Activated CD4-positive, alpha-beta T cell treated with anti-CD3 and anti-CD28 coated beads for 36 hours (primary cell): Measurements from ENCODE around the gene ASTE1. TPM values are rescaled to one million over a fixed set of nuclear protein-coding genes. Genes with fewer than 3 reads are reported as not detected.

Experiments
- ATAC-seq: fragments of 200-7000 bp; cut with Tn5 transposase; one replicate; pipeline ENCODE4 v1.10.0; 2021; ENCODE audit warnings: mild to moderate bottlenecking, moderate library complexity
- CTCF ChIA-PET: fragments of 350-600 bp; sonication (Branson Sonifier 250); formaldehyde crosslinking; loops from one replicate; lab custom pipeline; 2021; ENCODE audit warnings: antibody characterized with exemption; lab: Charles Lee
- POLR2A ChIA-PET: fragments of 350-600 bp; sonication (Branson Sonifier 250); formaldehyde crosslinking; loops from one replicate; lab custom pipeline; 2021; ENCODE audit warnings: antibody characterized with exemption, inconsistent platforms; lab: Charles Lee
- DNase-seq: peaks from one replicate; pipeline ENCODE4 v3.0.0-alpha.2; 2020
- H3K27ac Mint-ChIP-seq: one replicate; pipeline ENCODE4 v1.8.0; 2021; ENCODE audit warnings: mixed read lengths
- H3K27me3 Mint-ChIP-seq: one replicate; pipeline ENCODE4 v1.8.0; 2021; ENCODE audit warnings: mixed read lengths
- H3K36me3 Mint-ChIP-seq: one replicate; pipeline ENCODE4 v1.8.0; 2021; ENCODE audit warnings: low read depth, mixed read lengths
- H3K4me1 Mint-ChIP-seq: one replicate; pipeline ENCODE4 v1.8.0; 2021; ENCODE audit warnings: mixed read lengths
- H3K4me3 Mint-ChIP-seq: one replicate; pipeline ENCODE4 v1.8.0; 2021; ENCODE audit warnings: mild to moderate bottlenecking, moderate library complexity, mixed read lengths
- H3K9me3 Mint-ChIP-seq: one replicate; pipeline ENCODE4 v1.8.0; 2021; ENCODE audit warnings: low read depth, mixed read lengths
- intact Hi-C, 2 experiments: fragments of 100-400 bp; cut with DNase I in 1 of 2; cut with micrococcal nuclease in 1 of 2; formaldehyde crosslinking; loops; one replicate each; pipeline versions ENCODE4 v1.14.2 to v1.15.1; 2022 to 2024; cut with DNase I, micrococcal nuclease
- total RNA-seq, 2 experiments: library from RNA; stranded (reverse); gene quantifications; one replicate each; pipeline ENCODE4 v1.2.3, GENCODE V29; 2021

ASTE1 gene, protein sequence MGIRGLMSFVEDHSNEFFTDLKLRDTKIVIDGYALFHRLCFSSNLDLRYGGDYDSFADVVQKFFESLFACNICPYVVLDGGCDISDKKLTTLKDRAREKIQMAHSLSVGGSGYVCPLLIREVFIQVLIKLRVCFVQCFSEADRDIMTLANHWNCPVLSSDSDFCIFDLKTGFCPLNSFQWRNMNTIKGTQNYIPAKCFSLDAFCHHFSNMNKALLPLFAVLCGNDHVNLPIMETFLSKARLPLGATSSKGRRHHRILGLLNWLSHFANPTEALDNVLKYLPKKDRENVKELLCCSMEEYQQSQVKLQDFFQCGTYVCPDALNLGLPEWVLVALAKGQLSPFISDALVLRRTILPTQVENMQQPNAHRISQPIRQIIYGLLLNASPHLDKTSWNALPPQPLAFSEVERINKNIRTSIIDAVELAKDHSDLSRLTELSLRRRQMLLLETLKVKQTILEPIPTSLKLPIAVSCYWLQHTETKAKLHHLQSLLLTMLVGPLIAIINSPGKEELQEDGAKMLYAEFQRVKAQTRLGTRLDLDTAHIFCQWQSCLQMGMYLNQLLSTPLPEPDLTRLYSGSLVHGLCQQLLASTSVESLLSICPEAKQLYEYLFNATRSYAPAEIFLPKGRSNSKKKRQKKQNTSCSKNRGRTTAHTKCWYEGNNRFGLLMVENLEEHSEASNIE
- 1 to 10 TPM; 8.2 to 9.1 TPM for total RNA-seq

DNA sequence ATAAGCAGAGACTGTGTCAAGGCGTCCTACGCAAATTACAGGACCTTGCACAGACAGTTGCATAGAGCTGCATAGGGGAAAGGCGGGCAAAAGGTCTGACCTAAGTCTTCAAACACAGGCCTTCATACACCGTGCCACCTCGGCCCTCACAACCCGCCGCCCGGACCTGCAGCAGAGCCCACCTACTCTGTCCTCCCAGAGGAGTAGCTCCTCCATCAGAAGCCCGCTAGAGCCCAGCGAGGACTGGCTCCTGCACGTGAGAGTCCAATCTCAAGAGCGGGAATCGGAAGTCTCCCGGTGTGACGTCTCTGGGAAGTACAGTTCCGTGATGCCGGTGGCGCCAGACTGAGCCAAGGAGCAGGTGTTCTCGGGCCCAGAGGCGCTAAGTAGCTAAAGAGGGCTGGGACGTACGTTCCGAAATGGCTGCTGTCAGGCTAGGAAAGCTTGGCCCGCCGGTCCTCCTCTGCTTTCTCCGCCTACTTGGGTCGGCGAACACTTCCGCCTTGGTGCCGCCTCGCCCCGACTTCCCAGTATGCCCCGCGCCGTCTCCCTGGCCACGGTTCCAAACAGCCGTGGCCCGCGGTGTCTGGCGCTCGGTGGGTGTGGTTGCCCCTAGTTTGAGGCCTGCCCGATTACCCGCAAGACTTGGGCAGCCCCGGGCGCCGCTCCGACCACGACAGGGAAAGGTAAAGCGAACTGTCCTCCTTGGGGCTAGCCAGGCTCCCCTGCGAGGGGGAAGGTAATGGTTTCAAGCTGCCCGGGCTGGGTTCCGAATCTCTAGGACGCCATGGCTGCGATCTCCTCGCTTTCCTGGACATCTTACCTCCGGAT, at the start of gene ASTE1, which contains the start of gene NEK11:
Gene ASTE1 (minus strand): TSS at position 505 of the 831 bp plus-strand sequence. CDS start 1,519 bp downstream, outside the sequence.
Gene NEK11 (plus strand): TSS at position 557 of the 831 bp plus-strand sequence. CDS start 2,832 bp downstream, outside the sequence.
- ChIA-PET POLR2A (interaction anchor here (0.7 kb wide), 1 partner anchor 275 kb away, joined by 3 read pairs; no protein-coding TSS in a partner anchor), CTCF (interaction anchor here (0.6 to 4.7 kb wide), 7 partner anchors 8 to 359 kb away, joined by 3 to 20 read pairs (median 4); no protein-coding TSS in a partner anchor)
- intact Hi-C loops = loop anchor here (1.0 to 10.0 kb wide), 13 partner anchors 132 to 1696 kb away; partner anchors contain the start of genes MRPL3 (in 2 of the 2), NUDT16 (in 2 of the 2), ATP2C1 (in 1 of the 2) and CPNE4 (in 1 of the 2)
- peaks cover 2% of the 10 kb centered on the region for H3K9me3 Mint-ChIP-seq
- ATAC-seq (peak; percentile 98), DNase-seq (peak; percentile 95)
- no peaks in the 10 kb centered on the region for H3K27me3 Mint-ChIP-seq
- peak within 1 kb of the TSS; percentile 90 for H3K4me3 Mint-ChIP-seq
- H3K4me1 Mint-ChIP-seq = peaks cover 46% of the 10 kb centered on the region
- peaks cover 21% of the 10 kb centered on the region for H3K36me3 Mint-ChIP-seq
- H3K27ac Mint-ChIP-seq = peak within 1 kb of the TSS; percentile 96

DNA sequence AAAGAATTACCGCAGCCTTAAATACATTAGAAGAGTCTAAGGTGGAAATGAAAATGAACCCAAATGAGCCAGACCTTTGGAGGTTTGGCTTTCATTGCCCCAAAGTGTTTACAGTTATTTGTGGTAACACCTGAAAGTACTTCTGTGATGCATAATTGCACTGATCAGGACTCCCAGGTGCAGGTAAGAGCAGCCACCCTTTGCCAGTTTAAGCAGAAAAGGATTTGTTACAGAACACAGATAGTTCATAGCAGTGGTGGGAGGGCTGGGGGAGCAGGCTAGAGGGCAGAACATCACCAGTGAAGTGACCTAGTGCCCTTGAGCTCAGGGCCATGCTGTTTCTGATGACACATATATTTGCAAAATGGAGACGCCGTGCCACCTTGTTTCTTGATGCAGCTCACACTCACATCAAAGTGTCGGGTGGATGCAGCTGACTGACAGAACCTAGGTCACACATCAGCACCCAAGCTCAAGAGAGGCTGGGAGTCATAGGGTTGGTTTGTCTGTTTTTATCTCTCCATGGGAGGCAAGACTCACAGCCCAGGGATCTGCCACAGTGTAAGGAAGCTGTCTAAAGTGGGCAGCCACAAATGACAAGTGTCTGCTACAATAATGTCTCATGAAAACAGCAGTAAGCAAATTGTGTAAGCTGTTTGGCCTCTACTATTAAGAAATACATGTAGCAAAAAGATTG, 49.2 kb upstream of the ASTE1 start:
- ATAC-seq = no peak
- Mint-ChIP-seq H3K4me3 (no peak overlapping the region), H3K27me3 (no peaks in the 10 kb centered on the region), H3K4me1 (peaks cover 5% of the 10 kb centered on the region), H3K27ac (no peak overlapping the region), H3K9me3 (no peaks in the 10 kb centered on the region), H3K36me3 (no peaks in the 10 kb centered on the region)
- DNase-seq = no peak
- POLR2A ChIA-PET = no interaction called here
- CTCF ChIA-PET = no interaction called here
- intact Hi-C loops = no loop called here

DNA sequence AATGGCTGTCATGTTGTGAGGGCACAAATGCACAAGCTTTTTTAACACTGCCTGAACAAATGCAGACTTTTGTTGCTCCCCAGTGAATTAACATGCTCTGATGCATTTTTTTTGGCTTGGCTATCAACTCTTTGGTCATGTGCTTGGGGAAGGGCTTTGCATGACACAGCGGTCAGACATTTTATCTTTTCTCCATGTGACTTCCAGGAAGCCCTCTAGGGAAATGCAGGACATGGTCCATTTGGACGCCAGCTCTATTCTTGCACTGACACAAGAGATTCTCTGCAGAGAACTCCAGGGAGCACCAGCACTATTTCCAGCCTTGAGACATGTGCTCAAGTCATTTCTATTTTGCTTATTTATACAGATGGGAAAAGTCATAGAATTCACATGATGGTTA, 46.2 kb upstream of the ASTE1 start:
- H3K36me3 Mint-ChIP-seq = no peaks in the 10 kb centered on the region
- ATAC-seq = no peak
- H3K27ac Mint-ChIP-seq = no peak overlapping the region
- intact Hi-C loops = no loop called here
- H3K4me1 Mint-ChIP-seq = peaks cover 5% of the 10 kb centered on the region
- H3K4me3 Mint-ChIP-seq = no peak overlapping the region
- CTCF ChIA-PET = no interaction called here
- no peaks in the 10 kb centered on the region for H3K27me3 Mint-ChIP-seq
- H3K9me3 Mint-ChIP-seq = no peaks in the 10 kb centered on the region
- no peak for DNase-seq
- POLR2A ChIA-PET = no interaction called here

DNA sequence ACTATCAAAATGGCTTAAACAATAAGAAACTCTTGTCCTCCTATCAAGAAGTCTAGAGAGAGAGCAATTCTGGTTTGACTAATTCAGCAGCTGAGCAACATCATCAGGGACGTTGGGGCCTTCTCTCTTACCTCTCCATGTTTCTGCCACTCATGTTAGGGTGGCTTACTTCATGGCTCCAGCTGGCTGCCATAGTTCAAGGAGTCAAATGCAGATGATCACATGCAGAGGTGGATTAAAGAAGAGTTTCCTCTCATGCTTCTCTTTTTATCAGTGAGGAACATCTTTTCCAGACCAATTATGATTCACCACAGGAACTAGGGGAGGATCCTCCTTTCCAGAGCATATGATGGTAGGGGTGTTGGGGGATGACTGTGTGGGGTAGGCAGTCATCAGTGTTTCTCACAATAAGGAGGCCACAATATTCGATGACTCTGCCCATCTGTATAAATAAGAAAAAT, 45.5 kb upstream of the ASTE1 start:
- no peaks in the 10 kb centered on the region for H3K36me3 Mint-ChIP-seq
- peaks cover 5% of the 10 kb centered on the region for H3K4me1 Mint-ChIP-seq
- H3K27ac Mint-ChIP-seq = no peak overlapping the region
- POLR2A ChIA-PET = no interaction called here
- DNase-seq = no peak
- CTCF ChIA-PET = no interaction called here
- no peak overlapping the region for H3K4me3 Mint-ChIP-seq
- intact Hi-C loops = no loop called here
- peak; percentile 42 for ATAC-seq
- H3K9me3 Mint-ChIP-seq = no peaks in the 10 kb centered on the region
- H3K27me3 Mint-ChIP-seq = no peaks in the 10 kb centered on the region

DNA sequence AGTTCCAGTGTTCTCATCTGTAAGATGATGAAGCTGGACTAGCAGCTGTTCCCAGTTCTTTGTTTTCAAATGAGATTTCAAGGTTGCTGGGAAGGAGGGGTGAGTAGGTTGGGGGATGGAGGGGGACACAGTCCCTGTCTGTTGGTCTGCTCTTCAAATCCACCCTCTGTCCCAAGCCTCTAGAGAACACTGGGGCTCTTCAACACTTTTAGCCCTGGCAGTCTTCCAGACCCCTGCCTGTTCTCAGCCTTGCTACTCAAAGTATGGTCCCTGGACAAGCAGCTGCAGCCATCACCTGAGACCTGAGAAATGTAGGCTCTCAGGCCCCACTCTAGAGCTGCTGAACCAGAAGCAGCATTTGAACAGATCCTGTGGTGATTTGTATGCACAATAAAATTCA, 41.4 kb upstream of the ASTE1 start:
- no peak overlapping the region for H3K4me3 Mint-ChIP-seq
- no peaks in the 10 kb centered on the region for H3K9me3 Mint-ChIP-seq
- intact Hi-C loops = no loop called here
- ChIA-PET POLR2A (no interaction called here), CTCF (interaction anchor here (0.7 kb wide), 1 partner anchor 962 kb away, joined by 3 read pairs; no protein-coding TSS in a partner anchor)
- no peaks in the 10 kb centered on the region for H3K27me3 Mint-ChIP-seq
- no peak overlapping the region for H3K27ac Mint-ChIP-seq
- peaks cover 7% of the 10 kb centered on the region for H3K4me1 Mint-ChIP-seq
- no peak for DNase-seq
- no peak for ATAC-seq
- no peaks in the 10 kb centered on the region for H3K36me3 Mint-ChIP-seq

DNA sequence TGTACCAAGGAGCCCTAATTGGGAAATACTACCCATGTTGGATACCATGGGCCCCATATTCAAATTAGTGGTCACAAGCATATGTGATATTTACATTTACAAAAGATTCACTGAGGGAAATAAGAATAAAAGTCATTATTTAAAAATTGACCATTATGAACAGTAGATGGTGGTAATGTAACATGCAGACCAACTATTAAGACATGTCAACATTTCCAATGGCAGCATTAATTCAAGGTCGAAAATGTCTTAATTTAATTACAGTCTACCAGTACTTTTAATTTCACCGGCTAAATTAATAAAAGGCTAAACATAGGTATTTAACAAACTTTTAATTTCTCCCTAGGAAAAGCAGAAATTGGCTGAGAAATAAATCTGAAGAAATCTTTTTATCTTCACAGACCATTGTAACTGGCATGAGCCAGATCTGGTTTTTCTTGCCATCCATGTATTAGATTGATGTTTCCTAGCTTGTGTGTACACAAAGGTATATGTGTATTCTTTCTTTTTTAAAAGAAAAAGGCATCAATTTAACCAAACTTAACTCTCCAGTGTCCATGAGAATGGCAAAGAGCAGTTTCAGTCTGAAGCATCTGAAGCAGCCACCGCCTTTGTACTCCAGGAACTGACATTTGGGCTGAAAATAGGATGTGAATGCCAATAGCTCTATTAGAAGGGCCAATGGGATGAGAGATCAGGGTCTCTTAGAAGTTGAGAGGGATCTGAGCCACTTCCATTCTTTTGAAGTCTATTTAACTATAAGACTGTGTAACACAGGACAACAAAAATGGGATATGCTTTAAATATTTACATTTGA, 26.6 kb upstream of the ASTE1 start:
- intact Hi-C loops = no loop called here
- ATAC-seq = no peak
- Mint-ChIP-seq H3K27ac (no peak overlapping the region), H3K4me1 (no peaks in the 10 kb centered on the region), H3K36me3 (no peaks in the 10 kb centered on the region), H3K27me3 (no peaks in the 10 kb centered on the region), H3K4me3 (no peak overlapping the region), H3K9me3 (no peaks in the 10 kb centered on the region)
- CTCF ChIA-PET = no interaction called here
- POLR2A ChIA-PET = interaction anchor here (0.6 kb wide), 1 partner anchor 18 kb away, joined by 3 read pairs; no protein-coding TSS in a partner anchor
- no peak for DNase-seq

DNA sequence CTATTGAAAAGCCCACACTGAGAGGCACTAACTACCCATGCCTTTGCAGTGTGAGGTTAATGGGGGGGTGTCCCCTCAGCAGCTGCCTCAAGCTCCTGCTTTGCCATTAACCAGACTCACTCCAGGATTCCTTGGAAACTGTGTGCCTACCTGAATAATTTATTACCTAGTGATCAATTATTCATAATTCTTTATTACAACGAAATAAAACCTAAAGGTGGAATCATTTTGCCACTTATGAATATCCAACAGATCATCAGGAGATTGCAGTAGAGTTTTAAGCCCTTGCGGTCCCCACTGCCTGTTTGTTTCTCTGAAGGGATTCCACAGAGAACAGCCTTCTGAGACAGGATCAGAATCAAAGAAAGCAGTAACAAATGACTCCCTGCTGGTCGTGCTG, 23.4 kb upstream of the ASTE1 start:
- no peak for DNase-seq
- H3K4me3 Mint-ChIP-seq = no peak overlapping the region
- peaks cover 2% of the 10 kb centered on the region for H3K36me3 Mint-ChIP-seq
- POLR2A ChIA-PET = no interaction called here
- H3K27ac Mint-ChIP-seq = no peak overlapping the region
- CTCF ChIA-PET = no interaction called here
- ATAC-seq = no peak
- H3K27me3 Mint-ChIP-seq = no peaks in the 10 kb centered on the region
- no peaks in the 10 kb centered on the region for H3K4me1 Mint-ChIP-seq
- intact Hi-C loops = no loop called here
- peaks cover 12% of the 10 kb centered on the region for H3K9me3 Mint-ChIP-seq

DNA sequence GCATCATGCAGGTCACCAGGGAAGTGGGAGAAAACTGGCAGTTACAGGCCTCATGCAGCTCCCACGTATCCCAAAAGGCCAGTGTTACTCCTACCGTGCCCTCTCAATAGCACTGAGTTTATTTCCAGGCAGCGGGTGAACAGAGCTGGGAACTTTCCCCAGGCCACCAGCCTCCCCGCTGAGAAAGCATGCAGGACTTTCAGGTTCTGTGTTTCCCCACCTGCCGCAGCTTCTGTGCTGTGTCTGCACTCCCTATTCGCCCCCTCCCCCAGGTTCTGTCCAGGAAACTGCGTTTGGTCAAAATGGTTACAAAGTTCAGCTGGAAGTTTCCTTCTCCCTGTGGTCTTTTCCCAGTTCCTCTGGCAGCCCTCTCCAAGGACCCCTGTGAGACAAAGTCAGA, 21.4 kb upstream of the ASTE1 start:
- ATAC-seq = no peak
- intact Hi-C loops = no loop called here
- Mint-ChIP-seq H3K4me1 (peaks cover 5% of the 10 kb centered on the region), H3K27ac (no peak overlapping the region), H3K36me3 (peaks cover 18% of the 10 kb centered on the region), H3K27me3 (no peaks in the 10 kb centered on the region), H3K4me3 (no peak overlapping the region), H3K9me3 (peaks cover 29% of the 10 kb centered on the region)
- DNase-seq = no peak
- CTCF ChIA-PET = interaction anchor here (0.6 kb wide), 1 partner anchor 962 kb away, joined by 3 read pairs; no protein-coding TSS in a partner anchor
- POLR2A ChIA-PET = no interaction called here

DNA sequence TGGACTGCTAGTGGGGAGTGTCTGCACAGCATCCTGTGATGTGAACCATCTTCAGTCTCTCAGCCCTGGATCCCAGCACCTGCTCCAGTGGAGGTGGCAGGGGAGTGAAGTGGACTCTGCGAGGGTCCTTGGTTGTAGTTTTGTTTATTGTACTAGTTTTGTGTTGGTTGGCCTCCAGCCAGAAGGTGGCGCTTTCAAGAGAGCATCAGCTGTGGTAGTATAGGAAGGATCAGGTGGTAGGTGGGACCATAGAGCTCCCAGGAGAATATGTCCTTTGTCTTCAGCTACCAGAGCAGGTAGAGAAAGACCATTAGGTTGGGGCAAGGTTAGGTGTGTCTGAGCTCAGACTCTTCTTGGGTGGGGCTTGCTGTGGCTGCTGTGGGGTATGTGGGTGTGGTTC, 21.0 kb upstream of the ASTE1 start:
- intact Hi-C loops = no loop called here
- Mint-ChIP-seq H3K36me3 (peaks cover 18% of the 10 kb centered on the region), H3K27me3 (no peaks in the 10 kb centered on the region), H3K27ac (no peak overlapping the region), H3K4me1 (peaks cover 10% of the 10 kb centered on the region), H3K9me3 (peaks cover 29% of the 10 kb centered on the region), H3K4me3 (no peak overlapping the region)
- ATAC-seq = no peak
- DNase-seq = peak; percentile 21
- ChIA-PET CTCF (interaction anchor here (0.6 kb wide), 1 partner anchor 962 kb away, joined by 3 read pairs; no protein-coding TSS in a partner anchor), POLR2A (no interaction called here)
